Stomach (tissue), 4 donors: Measurements from ENCODE around the gene NQO2.

Experiments
- CTCF ChIP-seq, 7 experiments: fragments of 450-650 bp in 4 of 7; fragments of 200-600 bp in 3 of 7; sonication (generic) in 3 of 7; IDR thresholded peaks; one replicate each; pipeline ENCODE4 v1.5.1; 2016 to 2019; ENCODE audit warnings: antibody characterized with exemption in 7 of 7, control low read depth in 2 of 7, mild to moderate bottlenecking in 1 of 7
- EP300 ChIP-seq: sonication (generic); formaldehyde crosslinking; IDR thresholded peaks from one replicate; pipeline ENCODE4 v1.6.1; 2017; ENCODE audit warnings: antibody characterized with exemption
- POLR2A ChIP-seq, 4 donors: fragments of 450-650 bp; IDR thresholded peaks; one replicate each; pipeline ENCODE4 v1.6.1; 2016; ENCODE audit warnings: antibody characterized with exemption in 4 of 4, control low read depth in 2 of 4, mild to moderate bottlenecking in 1 of 4, moderate library complexity in 1 of 4
- POLR2AphosphoS5 ChIP-seq, 3 donors: sonication (generic); formaldehyde crosslinking; IDR thresholded peaks; one replicate each; pipeline ENCODE4 v1.6.1; 2016; ENCODE audit warnings: antibody characterized with exemption in 3 of 3

- TF ChIP-seq CTCF (IDR thresholded peaks at IDR 0.05) (no peak), POLR2AphosphoS5 (IDR thresholded peaks at IDR 0.05) (no peak), POLR2A (IDR thresholded peaks at IDR 0.05) (no peak), EP300 (no peak)
Measured at GRCh38 chr6:3017304-3017703, 17.6 kb downstream of the NQO2 start.
